Spleen (tissue), 11 donors: Measurements from ENCODE around the gene HDAC4. TPM values are rescaled to one million over a fixed set of nuclear protein-coding genes. Genes with fewer than 3 reads are reported as not detected.

Experiments
- DNase-seq: peaks from one replicate; pipeline ENCODE4 v3.0.0-alpha.2; 2020
- H3K27ac ChIP-seq, 8 donors: fragments of 200-600 bp; sonication (generic) in 7 of 8; 1 replicate in 4 of 8; 2 replicates in 4 of 8; pipeline versions ENCODE4 v1.5.0 to v1.8.0; 2016 to 2021; ENCODE audit warnings: inconsistent platforms in 4 of 8, mild to moderate bottlenecking in 4 of 8, moderate library complexity in 1 of 8
- H3K27me3 ChIP-seq, 7 donors: fragments of 200-600 bp; sonication (generic) in 6 of 7; replicated peaks in 1 of 7; 1 replicate in 4 of 7; 2 replicates in 3 of 7; pipeline versions ENCODE4 v1.5.0 to v1.8.0; 2016 to 2021; ENCODE audit warnings: inconsistent platforms in 3 of 7, mild to moderate bottlenecking in 1 of 7
- H3K36me3 ChIP-seq, 6 donors: fragments of 200-600 bp; sonication (generic) in 5 of 6; 1 replicate in 4 of 6; 2 replicates in 2 of 6; pipeline versions ENCODE4 v1.5.0 to v1.8.0; 2016 to 2021; ENCODE audit warnings: inconsistent platforms in 2 of 6
- H3K4me1 ChIP-seq, 6 donors: fragments of 200-600 bp; sonication (generic) in 5 of 6; 1 replicate in 3 of 6; 2 replicates in 3 of 6; pipeline versions ENCODE4 v1.5.0 to v1.8.0; 2016 to 2021; ENCODE audit warnings: inconsistent platforms in 3 of 6
- H3K4me3 ChIP-seq, 8 donors: fragments of 200-600 bp; sonication (generic) in 7 of 8; 1 replicate in 4 of 8; 2 replicates in 4 of 8; pipeline versions ENCODE4 v1.5.0 to v1.8.0; 2016 to 2021; ENCODE audit warnings: inconsistent platforms in 4 of 8, mild to moderate bottlenecking in 4 of 8, moderate library complexity in 2 of 8
- H3K9me3 ChIP-seq, 8 donors: fragments of 200-600 bp; sonication (generic) in 7 of 8; 1 replicate in 4 of 8; 2 replicates in 4 of 8; pipeline versions ENCODE4 v1.5.0 to v1.8.0; 2016 to 2021; ENCODE audit warnings: inconsistent platforms in 4 of 8
- CTCF ChIP-seq, 11 experiments: fragments of 200-600 bp in 7 of 11; fragments of 450-650 bp in 4 of 11; sonication (generic) in 4 of 11; IDR thresholded peaks in 8 of 11; conservative IDR thresholded peaks in 3 of 11; 1 replicate in 7 of 11; 2 replicates in 4 of 11; pipeline versions ENCODE4 v1.4.0 to v1.8.0; 2016 to 2021; ENCODE audit warnings: antibody characterized with exemption in 11 of 11, inconsistent platforms in 4 of 11, mild to moderate bottlenecking in 1 of 11
- POLR2A ChIP-seq, 3 donors: fragments of 450-650 bp; IDR thresholded peaks; one replicate each; pipeline ENCODE4 v1.5.1; 2017; ENCODE audit warnings: antibody characterized with exemption in 3 of 3, mild to moderate bottlenecking in 1 of 3
- POLR2AphosphoS5 ChIP-seq, 3 donors: sonication (generic); formaldehyde crosslinking; IDR thresholded peaks; one replicate each; pipeline ENCODE4 v1.5.1; 2017; ENCODE audit warnings: antibody characterized with exemption in 3 of 3
- WGBS, 5 donors: extraction: QIAGEN DNeasy Blood & Tissue Kit in 3 of 5; methylation state at CpG; one replicate each; pipeline versions ENCODE4 v1.1.5 to v1.1.7; 2013 to 2018; 5-methylcytosine and 5-hydroxymethylcytosine counted together
- intact Hi-C: fragments of 100-400 bp; cut with DNase I; formaldehyde crosslinking; loops from one replicate; pipeline ENCODE4 v1.15.0; 2023; ENCODE audit warnings: low total_unique reads
- polyA plus RNA-seq, 3 donors: library from polyadenylated mRNA; stranded (reverse); fragments of 200-250 nt; gene quantifications; one replicate each; pipeline ENCODE4 v1.2.1, GENCODE V29; 2013
- total RNA-seq, 7 donors: library from RNA; depleted of rRNA in 3 of 7; stranded (reverse); fragments of >200 nt in 3 of 7; fragmentation: NEBNext Ultra II Directional in 4 of 7; extraction: Animal tissue kit (Norgen Biotek cat#: 25700) in 4 of 7; gene quantifications; one replicate each; pipeline versions ENCODE4 v1.1.0 to v1.2.1, GENCODE V29; 2016 to 2021
- donor health status: healthy with polysubstance abuse.
- donor health status: DM: no; HTN: no; CAD: no; lungs with moderate emphysema.
- donor health status: DM: no; HTN: no; CAD: no.
- donor health status: Bipolar disorder and iron deficiency.
- donor health status: healthy.
- donor health status: DM: no; HTN: no; CAD: no.
- donor health status: DM: yes; HTN: yes; CAD: no.

Gene HDAC4
- total and polyA plus RNA-seq, 10 donors = 3.2 to 122 (median 69.5) TPM

GRCh38 chr2:239405071-239405470 is 4.3 kb upstream of the HDAC4 start:
- TF ChIP-seq CTCF (IDR thresholded peaks at IDR 0.05 in 8 of 11, conservative IDR thresholded peaks at IDR 0.05 in 3 of 11) (no peak), POLR2A (IDR thresholded peaks at IDR 0.05) (no peak), POLR2AphosphoS5 (IDR thresholded peaks at IDR 0.05) (no peak)
- WGBS, 5 donors = 86 to 96% (median 92%) methylated on average over 6 of the region's 6 CpGs
- no peaks in the 10 kb centered on the region for H3K27me3 ChIP-seq
- peaks cover 0 to 11% (median 8%) of the 10 kb centered on the region in 6 donors for H3K4me1 ChIP-seq
- intact Hi-C loops = loop anchor here (10.0 kb wide), 1 partner anchor 130 kb away; no protein-coding TSS in a partner anchor
- H3K36me3 ChIP-seq = no peaks in the 10 kb centered on the region
- no peak overlapping the region for H3K4me3 ChIP-seq
- no peak for DNase-seq
- peaks cover 0 to 10% (median 0%) of the 10 kb centered on the region in 8 donors for H3K9me3 ChIP-seq
- H3K27ac ChIP-seq = no peak overlapping the region

DNA sequence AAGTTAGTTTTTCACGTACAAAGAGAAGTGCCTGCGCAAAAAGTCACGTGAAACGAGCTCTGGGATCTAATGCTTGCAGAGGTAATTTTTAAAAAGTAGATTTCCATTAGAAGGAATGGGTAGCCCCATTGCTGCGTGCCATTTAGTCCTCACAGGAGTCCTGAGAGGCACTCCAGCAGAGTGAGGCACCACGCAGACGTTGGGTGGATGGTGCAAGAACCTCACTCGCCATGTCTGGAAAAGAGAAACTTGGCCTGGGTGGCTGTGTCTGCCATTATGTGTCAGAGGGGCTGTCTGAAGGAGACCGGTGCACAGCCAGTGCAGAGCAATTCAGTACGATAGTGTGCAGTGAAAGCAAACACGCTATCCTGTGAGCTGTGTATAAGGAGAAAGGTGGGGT is 1.8 kb upstream of the HDAC4 start:
- peak overlapping the region in 1 of 8 donors; percentile 98 for H3K27ac ChIP-seq
- peaks cover 12 to 33% (median 28%) of the 10 kb centered on the region in 6 donors for H3K4me1 ChIP-seq
- no peaks in the 10 kb centered on the region for H3K27me3 ChIP-seq
- TF ChIP-seq CTCF (IDR thresholded peaks at IDR 0.05 in 8 of 11, conservative IDR thresholded peaks at IDR 0.05 in 3 of 11) (no peak), POLR2A (IDR thresholded peaks at IDR 0.05) (no peak), POLR2AphosphoS5 (IDR thresholded peaks at IDR 0.05) (no peak)
- no peaks in the 10 kb centered on the region for H3K36me3 ChIP-seq
- DNase-seq = peak; percentile 74
- intact Hi-C loops = loop anchor here (10.0 kb wide), 1 partner anchor 128 kb away; no protein-coding TSS in a partner anchor
- no peaks in the 10 kb centered on the region for H3K9me3 ChIP-seq
- H3K4me3 ChIP-seq = peak overlapping the region in 1 of 8 donors; percentile 78
- WGBS, 5 donors = 90 to 95% (median 93%) methylated on average over 11 of the region's 11 CpGs

DNA sequence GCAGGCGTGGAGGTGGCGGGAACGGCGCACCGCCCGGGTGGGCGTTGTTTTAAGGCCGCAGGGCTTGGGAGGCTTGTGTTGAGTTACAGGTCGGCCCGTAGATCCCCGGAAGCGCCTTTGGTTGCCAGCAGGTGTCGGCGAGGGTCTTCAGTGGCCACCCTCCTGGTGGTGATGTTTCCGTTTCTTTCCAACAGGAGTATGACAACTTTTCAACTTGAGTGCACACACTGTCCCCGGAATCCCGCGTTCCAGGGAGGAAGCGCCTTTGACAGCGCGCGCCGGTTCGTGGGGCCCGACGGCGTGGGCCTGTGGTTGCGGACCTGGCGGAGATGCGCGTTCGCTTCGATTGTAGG is 1.0 kb upstream of the HDAC4 start:
- WGBS, 5 donors = 0 to 2% (median 0%) methylated on average over 29 to 33 of the region's 33 CpGs
- intact Hi-C loops = loop anchor here (10.0 kb wide), 1 partner anchor 127 kb away; no protein-coding TSS in a partner anchor

More for the DNA sequence above, 1.0 kb upstream of the HDAC4 start:
- H3K27me3 ChIP-seq = no peaks in the 10 kb centered on the region
- TF ChIP-seq POLR2A (IDR thresholded peaks at IDR 0.05) (no peak), CTCF (IDR thresholded peaks at IDR 0.05 in 8 of 11, conservative IDR thresholded peaks at IDR 0.05 in 3 of 11) (peak in 5 of 11 experiments; percentile 5 to 23 (median 6))
- no peaks in the 10 kb centered on the region for H3K36me3 ChIP-seq
- no peaks in the 10 kb centered on the region for H3K9me3 ChIP-seq
- peak overlapping the region; percentile 97 to 100 (median 100) for H3K27ac ChIP-seq
- H3K4me1 ChIP-seq = peaks cover 17 to 41% (median 35%) of the 10 kb centered on the region in 6 donors
- no peak for DNase-seq
- peak overlapping the region; percentile 29 to 78 (median 60) for H3K4me3 ChIP-seq
